Measurements from ENCODE around the gene PRPS1L1.

The PRPS1L1 gene

GRCh38 chr7:18040196-18040595 is 12.6 kb upstream of the PRPS1L1 start:
- no peaks in the 10 kb centered on the region for H3K27me3 ChIP-seq (ENCODE audit: control insufficient read depth, insufficient read depth, low read length)
- no peaks in the 10 kb centered on the region for H3K9me3 ChIP-seq (ENCODE audit: control insufficient read depth, insufficient read depth, low read length)
- H3K36me3 ChIP-seq (ENCODE audit: control insufficient read depth, insufficient read depth, low read length) = no peaks in the 10 kb centered on the region
- no peak overlapping the region for H3K4me3 ChIP-seq (ENCODE audit: low read depth, low read length)
- H3K9ac ChIP-seq (ENCODE audit: low read depth, low read length) = no peak overlapping the region
- no peaks in the 10 kb centered on the region for H3K4me1 ChIP-seq (ENCODE audit: control insufficient read depth, insufficient read depth, low read length)

GRCh38 chr7:18038382-18038781 is 10.7 kb upstream of the PRPS1L1 start:
- H3K36me3 ChIP-seq (ENCODE audit: control insufficient read depth, insufficient read depth, low read length) = no peaks in the 10 kb centered on the region
- no peaks in the 10 kb centered on the region for H3K27me3 ChIP-seq (ENCODE audit: control insufficient read depth, insufficient read depth, low read length)
- H3K9ac ChIP-seq (ENCODE audit: low read depth, low read length) = no peak overlapping the region
- H3K9me3 ChIP-seq (ENCODE audit: control insufficient read depth, insufficient read depth, low read length) = no peaks in the 10 kb centered on the region
- H3K4me1 ChIP-seq (ENCODE audit: control insufficient read depth, insufficient read depth, low read length) = no peaks in the 10 kb centered on the region
- no peak overlapping the region for H3K4me3 ChIP-seq (ENCODE audit: low read depth, low read length)

- no peaks in the 10 kb centered on the region for H3K9me3 ChIP-seq (ENCODE audit: control insufficient read depth, insufficient read depth, low read length)
- H3K4me1 ChIP-seq (ENCODE audit: control insufficient read depth, insufficient read depth, low read length) = no peaks in the 10 kb centered on the region
- H3K9ac ChIP-seq (ENCODE audit: low read depth, low read length) = no peak overlapping the region
- no peaks in the 10 kb centered on the region for H3K27me3 ChIP-seq (ENCODE audit: control insufficient read depth, insufficient read depth, low read length)
- H3K36me3 ChIP-seq (ENCODE audit: control insufficient read depth, insufficient read depth, low read length) = no peaks in the 10 kb centered on the region
- no peak overlapping the region for H3K4me3 ChIP-seq (ENCODE audit: low read depth, low read length)
Observed at GRCh38 chr7:18037609-18038008, 10.0 kb upstream of the PRPS1L1 start.

GRCh38 chr7:18036783-18037182 is 9.1 kb upstream of the PRPS1L1 start:
- H3K9ac ChIP-seq (ENCODE audit: low read depth, low read length) = no peak overlapping the region
- H3K36me3 ChIP-seq (ENCODE audit: control insufficient read depth, insufficient read depth, low read length) = no peaks in the 10 kb centered on the region
- H3K4me3 ChIP-seq (ENCODE audit: low read depth, low read length) = no peak overlapping the region
- no peaks in the 10 kb centered on the region for H3K4me1 ChIP-seq (ENCODE audit: control insufficient read depth, insufficient read depth, low read length)
- no peaks in the 10 kb centered on the region for H3K9me3 ChIP-seq (ENCODE audit: control insufficient read depth, insufficient read depth, low read length)
- no peaks in the 10 kb centered on the region for H3K27me3 ChIP-seq (ENCODE audit: control insufficient read depth, insufficient read depth, low read length)

- Histone ChIP-seq H3K27me3 (ENCODE audit: control insufficient read depth, insufficient read depth, low read length) (no peaks in the 10 kb centered on the region), H3K4me1 (ENCODE audit: control insufficient read depth, insufficient read depth, low read length) (no peaks in the 10 kb centered on the region), H3K4me3 (ENCODE audit: low read depth, low read length) (no peak overlapping the region), H3K36me3 (ENCODE audit: control insufficient read depth, insufficient read depth, low read length) (no peaks in the 10 kb centered on the region), H3K9me3 (ENCODE audit: control insufficient read depth, insufficient read depth, low read length) (no peaks in the 10 kb centered on the region), H3K9ac (ENCODE audit: low read depth, low read length) (no peak overlapping the region)
Observed at GRCh38 chr7:18030758-18031157, 3.1 kb upstream of the PRPS1L1 start.

GRCh38 chr7:18020138-18020715 is 7.4 kb downstream of the PRPS1L1 start:
- H3K4me3 ChIP-seq (ENCODE audit: low read depth, low read length) = no peak overlapping the region
- no peaks in the 10 kb centered on the region for H3K27me3 ChIP-seq (ENCODE audit: control insufficient read depth, insufficient read depth, low read length)
- no peak overlapping the region for H3K9ac ChIP-seq (ENCODE audit: low read depth, low read length)
- no peaks in the 10 kb centered on the region for H3K36me3 ChIP-seq (ENCODE audit: control insufficient read depth, insufficient read depth, low read length)
- H3K9me3 ChIP-seq (ENCODE audit: control insufficient read depth, insufficient read depth, low read length) = no peaks in the 10 kb centered on the region
- no peaks in the 10 kb centered on the region for H3K4me1 ChIP-seq (ENCODE audit: control insufficient read depth, insufficient read depth, low read length)

- H3K4me1 ChIP-seq (ENCODE audit: control insufficient read depth, insufficient read depth, low read length) = no peaks in the 10 kb centered on the region
- H3K9ac ChIP-seq (ENCODE audit: low read depth, low read length) = no peak overlapping the region
- no peaks in the 10 kb centered on the region for H3K27me3 ChIP-seq (ENCODE audit: control insufficient read depth, insufficient read depth, low read length)
- no peak overlapping the region for H3K4me3 ChIP-seq (ENCODE audit: low read depth, low read length)
- no peaks in the 10 kb centered on the region for H3K36me3 ChIP-seq (ENCODE audit: control insufficient read depth, insufficient read depth, low read length)
- H3K9me3 ChIP-seq (ENCODE audit: control insufficient read depth, insufficient read depth, low read length) = no peaks in the 10 kb centered on the region
Observed at GRCh38 chr7:18019555-18019954, 8.1 kb downstream of the PRPS1L1 start.

GRCh38 chr7:18018296-18019215 is 9.1 kb downstream of the PRPS1L1 start:
- no peaks in the 10 kb centered on the region for H3K4me1 ChIP-seq (ENCODE audit: control insufficient read depth, insufficient read depth, low read length)
- no peaks in the 10 kb centered on the region for H3K9me3 ChIP-seq (ENCODE audit: control insufficient read depth, insufficient read depth, low read length)
- H3K9ac ChIP-seq (ENCODE audit: low read depth, low read length) = no peak overlapping the region
- H3K36me3 ChIP-seq (ENCODE audit: control insufficient read depth, insufficient read depth, low read length) = no peaks in the 10 kb centered on the region
- H3K27me3 ChIP-seq (ENCODE audit: control insufficient read depth, insufficient read depth, low read length) = no peaks in the 10 kb centered on the region
- no peak overlapping the region for H3K4me3 ChIP-seq (ENCODE audit: low read depth, low read length)

- H3K4me1 ChIP-seq (ENCODE audit: control insufficient read depth, insufficient read depth, low read length) = no peaks in the 10 kb centered on the region
- H3K9ac ChIP-seq (ENCODE audit: low read depth, low read length) = no peak overlapping the region
- no peaks in the 10 kb centered on the region for H3K9me3 ChIP-seq (ENCODE audit: control insufficient read depth, insufficient read depth, low read length)
- no peaks in the 10 kb centered on the region for H3K27me3 ChIP-seq (ENCODE audit: control insufficient read depth, insufficient read depth, low read length)
- H3K36me3 ChIP-seq (ENCODE audit: control insufficient read depth, insufficient read depth, low read length) = no peaks in the 10 kb centered on the region
- no peak overlapping the region for H3K4me3 ChIP-seq (ENCODE audit: low read depth, low read length)
Observed at GRCh38 chr7:18016547-18017444, 10.8 kb downstream of the PRPS1L1 start.

GRCh38 chr7:18013936-18014335 is 13.7 kb downstream of the PRPS1L1 start:
- no peaks in the 10 kb centered on the region for H3K4me1 ChIP-seq (ENCODE audit: control insufficient read depth, insufficient read depth, low read length)
- H3K27me3 ChIP-seq (ENCODE audit: control insufficient read depth, insufficient read depth, low read length) = no peaks in the 10 kb centered on the region
- no peaks in the 10 kb centered on the region for H3K36me3 ChIP-seq (ENCODE audit: control insufficient read depth, insufficient read depth, low read length)
- no peak overlapping the region for H3K9ac ChIP-seq (ENCODE audit: low read depth, low read length)
- H3K4me3 ChIP-seq (ENCODE audit: low read depth, low read length) = no peak overlapping the region
- no peaks in the 10 kb centered on the region for H3K9me3 ChIP-seq (ENCODE audit: control insufficient read depth, insufficient read depth, low read length)

GRCh38 chr7:18004372-18004771 is 23.3 kb downstream of the PRPS1L1 start:
- Histone ChIP-seq H3K9ac (ENCODE audit: low read depth, low read length) (no peak overlapping the region), H3K4me1 (ENCODE audit: control insufficient read depth, insufficient read depth, low read length) (no peaks in the 10 kb centered on the region), H3K27me3 (ENCODE audit: control insufficient read depth, insufficient read depth, low read length) (no peaks in the 10 kb centered on the region), H3K36me3 (ENCODE audit: control insufficient read depth, insufficient read depth, low read length) (no peaks in the 10 kb centered on the region), H3K9me3 (ENCODE audit: control insufficient read depth, insufficient read depth, low read length) (no peaks in the 10 kb centered on the region), H3K4me3 (ENCODE audit: low read depth, low read length) (no peak overlapping the region)
